A549 (cell line): Measurements from ENCODE around the gene LIN7A. TPM values are rescaled to one million over a fixed set of nuclear protein-coding genes. Genes with fewer than 3 reads are reported as not detected.
A peak's percentile ranks its signal among the peaks of the same experiment; 100 is the strongest.
"Not testable (repeated sequence)": the region's sequence is repeated elsewhere in the genome, so short reads cannot be mapped to it uniquely, and the experiment has no call there.

Experiments
- ATAC-seq, 2 experiments: fragments of 200-7000 bp in 1 of 2; fragments of >200 bp in 1 of 2; cut with Nextera tagmentation in 1 of 2; cut with Tn5 transposase in 1 of 2; 3 replicates each; pipeline versions ENCODE4 v1.8.0 to v1.9.1; 2018 to 2020; ENCODE audit warnings: mild to moderate bottlenecking in 1 of 2, moderate library complexity in 1 of 2
- CTCF ChIA-PET: fragments of 300-600 bp; sonication (Branson Sonifier 250); formaldehyde crosslinking; extraction: SDS; loops from one replicate; lab custom pipeline; 2021; ENCODE audit warnings: antibody characterized with exemption, inconsistent platforms; lab: Yijun Ruan, JAX
- POLR2A ChIA-PET: fragments of 350-600 bp; formaldehyde crosslinking; extraction: SDS; loops from one replicate; lab custom pipeline; 2021; ENCODE audit warnings: antibody characterized with exemption, inconsistent platforms; lab: Yijun Ruan, JAX
- DNase-seq, 2 experiments: peaks; one replicate each; pipeline versions ENCODE4 v3.0.0 to v3.0.0-alpha.2; 2011 to 2016; ENCODE audit warnings: low read depth in 1 of 2, low spot score in 1 of 2
- FAIRE-seq: peaks from 2 replicates; lab custom pipeline; 2011; peaks lifted over from hg19 to GRCh38; lab: Jason Lieb, UNC
- H3K27ac ChIP-seq, 2 experiments: fragments of >200 bp; sonication (Bioruptor Twin); formaldehyde crosslinking; 3 replicates each; pipeline ENCODE4 v1.5.1; 2016 to 2017
- H3K4me1 ChIP-seq: fragments of >200 bp; sonication (Bioruptor Twin); formaldehyde crosslinking; 3 replicates; pipeline ENCODE4 v1.6.1; 2016
- H3K4me2 ChIP-seq: fragments of >200 bp; sonication (Bioruptor Twin); formaldehyde crosslinking; 3 replicates; pipeline ENCODE4 v1.6.1; 2016
- H3K4me3 ChIP-seq: fragments of >200 bp; sonication (Bioruptor Twin); formaldehyde crosslinking; 3 replicates; pipeline ENCODE4 v1.5.1; 2016
- H3K9me3 ChIP-seq: fragments of >200 bp; sonication (Bioruptor Twin); formaldehyde crosslinking; 3 replicates; pipeline ENCODE4 v1.6.1; 2016
- BCL3 ChIP-seq: fragments of >200 bp; sonication (Bioruptor Twin); formaldehyde crosslinking; IDR thresholded peaks from 3 replicates; pipeline ENCODE4 v1.6.1; 2016
- CBX8 ChIP-seq: fragments of 200-600 bp; sonication (generic); IDR thresholded peaks from 2 replicates; pipeline ENCODE4 v1.6.1; 2016
- E2F6 ChIP-seq: IDR thresholded peaks from 2 replicates; pipeline ENCODE4 v1.6.1; 2012; ENCODE audit warnings: low read depth, borderline replicate concordance
- EHF ChIP-seq: fragments of 250-450 bp; sonication (Bioruptor Pico); IDR thresholded peaks from 2 replicates; pipeline ENCODE4 v1.5.0; 2020; ENCODE audit warnings: mild to moderate bottlenecking
- FOSL2 ChIP-seq, 2 experiments: fragments of 450-650 bp in 1 of 2; fragments of >200 bp in 1 of 2; sonication (Bioruptor Twin) in 1 of 2; formaldehyde crosslinking; IDR thresholded peaks; 2 replicates each; pipeline versions ENCODE4 v1.5.0 to v1.6.1; 2016 to 2020; ENCODE audit warnings: mild to moderate bottlenecking in 1 of 2, moderate library complexity in 1 of 2
- FOXS1 ChIP-seq: fragments of 250-450 bp; sonication (Bioruptor Pico); IDR thresholded peaks from 2 replicates; pipeline ENCODE4 v1.5.0; 2020; ENCODE audit warnings: mild to moderate bottlenecking, moderate library complexity
- HMGXB4 ChIP-seq: fragments of 250-450 bp; sonication (Bioruptor Pico); IDR thresholded peaks from 2 replicates; pipeline ENCODE4 v1.5.0; 2021; ENCODE audit warnings: mild to moderate bottlenecking, moderate library complexity, borderline replicate concordance
- HOXB5 ChIP-seq: fragments of 250-450 bp; sonication (Bioruptor Pico); IDR thresholded peaks from 2 replicates; pipeline ENCODE4 v1.5.0; 2020; ENCODE audit warnings: mild to moderate bottlenecking, moderate library complexity
- KDM1A ChIP-seq: fragments of 200-600 bp; sonication (generic); IDR thresholded peaks from 2 replicates; pipeline ENCODE4 v1.6.1; 2016; ENCODE audit warnings: low read depth, mild to moderate bottlenecking
- MAFK ChIP-seq: fragments of 450-650 bp; IDR thresholded peaks from 2 replicates; pipeline ENCODE4 v1.6.1; 2014; ENCODE audit not compliant: partially characterized antibody
- NFE2L2 ChIP-seq: fragments of 150-350 bp; conservative IDR thresholded peaks from 2 replicates; pipeline ENCODE4 v1.6.1; 2014; ENCODE audit warnings: low read length
- NR3C1 ChIP-seq: fragments of >200 bp; sonication (Bioruptor Twin); formaldehyde crosslinking; IDR thresholded peaks from 3 replicates; pipeline ENCODE4 v1.6.1; 2017
- PHF8 ChIP-seq: fragments of 200-600 bp; sonication (generic); IDR thresholded peaks from 2 replicates; pipeline ENCODE4 v1.6.1; 2016; ENCODE audit warnings: low read depth, mild to moderate bottlenecking, antibody characterized with exemption, moderate library complexity, borderline replicate concordance
- RAD21 ChIP-seq, 2 experiments: fragments of >200 bp in 1 of 2; sonication (Bioruptor Twin) in 1 of 2; formaldehyde crosslinking in 1 of 2; IDR thresholded peaks in 1 of 2; conservative IDR thresholded peaks in 1 of 2; 2 replicates in 1 of 2; 3 replicates in 1 of 2; pipeline ENCODE4 v1.6.1; 2012 to 2018; ENCODE audit warnings: inconsistent platforms in 1 of 2
- RCOR1 ChIP-seq: fragments of 150-350 bp; IDR thresholded peaks from 2 replicates; pipeline ENCODE4 v1.6.1; 2014; ENCODE audit warnings: antibody characterized with exemption, low read length, low read depth
- TFCP2L1 ChIP-seq: fragments of 250-450 bp; sonication (Bioruptor Pico); IDR thresholded peaks from 2 replicates; pipeline ENCODE4 v1.5.0; 2021; ENCODE audit warnings: mild to moderate bottlenecking
- ZC3H11A ChIP-seq: fragments of 450-650 bp; IDR thresholded peaks from 2 replicates; pipeline ENCODE4 v1.6.1; 2014; ENCODE audit warnings: antibody characterized with exemption, mild to moderate bottlenecking
- WGBS: methylation state at CpG from one replicate; pipeline ENCODE4 v1.1.6; 2017; ENCODE audit errors: missing lambda C conversion rate; 5-methylcytosine and 5-hydroxymethylcytosine counted together
- polyA plus RNA-seq, 4 experiments: library from polyadenylated mRNA; depleted of rRNA in 3 of 4; stranded (reverse); fragments of >200 nt; fragmentation: RNase III in 1 of 4; extraction: RNeasy Plus Mini Kit Qiagen cat#74134 plus additional on column Dnase treatment in 1 of 4; gene quantifications; 2 replicates in 3 of 4; 3 replicates in 1 of 4; pipeline ENCODE4 v1.2.3, GENCODE V29; 2011 to 2017
- TF ChIP-seq, protein P1 (sequence below): fragments of 450-650 bp; IDR thresholded peaks from 2 replicates; pipeline ENCODE4 v1.6.1; 2014; ENCODE audit warnings: antibody characterized with exemption

The LIN7A gene
- polyA plus RNA-seq, 2 of the 4 experiments (the other 2 are of a cell fraction): 0.23 to 2.6 TPM

DNA sequence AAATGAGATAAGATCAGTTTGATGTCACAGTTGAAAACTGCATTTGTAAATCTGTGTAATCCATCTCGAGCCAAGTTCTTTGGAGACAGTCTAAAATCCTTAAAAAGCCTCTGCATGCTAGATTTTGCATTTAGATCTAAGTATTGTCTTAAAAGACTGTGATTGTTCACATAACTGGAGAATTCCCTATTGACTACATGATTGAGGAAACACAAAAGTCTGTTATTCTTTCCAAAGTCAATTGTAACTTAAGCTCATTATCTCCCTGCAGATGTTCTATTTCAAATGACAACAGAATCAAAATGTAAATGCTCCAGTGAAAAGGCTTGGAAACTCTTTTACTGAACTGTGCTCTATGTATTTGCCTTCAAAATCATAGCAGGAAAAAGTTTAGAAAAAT is 143.2 kb downstream of the LIN7A start (continued):
- TF ChIP-seq BCL3 (no peak), MAFK (no peak), HOXB5 (CRISPR knock-in tag) (no peak)

DNA sequence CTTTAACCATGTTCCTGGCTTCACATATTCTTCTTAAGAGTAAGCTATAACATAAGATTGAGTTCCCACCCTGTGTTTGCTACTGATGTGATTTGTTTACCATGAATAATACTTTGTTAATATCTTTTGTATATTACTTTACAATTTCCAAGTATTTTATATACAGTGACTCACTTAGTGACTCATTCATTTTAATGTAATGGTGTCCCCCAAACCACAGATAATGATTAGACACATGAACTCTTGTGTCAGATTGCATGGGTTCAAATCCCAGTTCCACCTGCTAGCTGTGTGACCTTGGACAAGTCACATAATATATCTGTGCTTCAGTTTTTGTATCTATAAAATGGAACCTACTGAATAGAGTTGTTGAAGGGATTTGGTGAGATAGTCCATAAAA is 144.9 kb downstream of the LIN7A start:
- no peaks in the 10 kb centered on the region for H3K4me1 ChIP-seq
- TF ChIP-seq FOSL2 (IDR thresholded peaks at IDR 0.05): no peak
- TF ChIP-seq FOSL2 (CRISPR knock-in tag; IDR thresholded peaks at IDR 0.05): peak; percentile 41; the same call in 1 of the 2 replicates
- no peak for TF ChIP-seq E2F6
- ChIA-PET POLR2A (no interaction called here), CTCF (interaction anchor here (1.2 kb wide), 1 partner anchor 45 kb away, joined by 3 read pairs; no protein-coding TSS in a partner anchor)
- H3K27ac ChIP-seq: no peak overlapping the region
- no peak overlapping the region for H3K4me3 ChIP-seq
- ATAC-seq (no peak), DNase-seq (no peak), FAIRE-seq (no peak)
- no peak overlapping the region for H3K4me2 ChIP-seq
- no peaks in the 10 kb centered on the region for H3K9me3 ChIP-seq

- H3K4me2 ChIP-seq: no peak overlapping the region
- no peak for FAIRE-seq
- no peak overlapping the region for H3K27ac ChIP-seq
- no peak for DNase-seq
- ChIA-PET POLR2A (no interaction called here), CTCF (no interaction called here)
- H3K4me1 ChIP-seq: no peaks in the 10 kb centered on the region
- no peak for TF ChIP-seq ZC3H11A
- TF ChIP-seq CBX8: no peak
- TF ChIP-seq RAD21 (conservative IDR thresholded peaks at IDR 0.05 in 1 of 2, IDR thresholded peaks at IDR 0.05 in 1 of 2): no peak
- TF ChIP-seq TFCP2L1 (CRISPR knock-in tag): no peak
- no peak for TF ChIP-seq RCOR1
- no peak for TF ChIP-seq EHF (CRISPR knock-in tag)
- no peak for TF ChIP-seq PHF8
- no peak for TF ChIP-seq NFE2L2
- TF ChIP-seq HMGXB4 (CRISPR knock-in tag): no peak
- no peak for TF ChIP-seq NR3C1
- TF ChIP-seq, protein P1, sequence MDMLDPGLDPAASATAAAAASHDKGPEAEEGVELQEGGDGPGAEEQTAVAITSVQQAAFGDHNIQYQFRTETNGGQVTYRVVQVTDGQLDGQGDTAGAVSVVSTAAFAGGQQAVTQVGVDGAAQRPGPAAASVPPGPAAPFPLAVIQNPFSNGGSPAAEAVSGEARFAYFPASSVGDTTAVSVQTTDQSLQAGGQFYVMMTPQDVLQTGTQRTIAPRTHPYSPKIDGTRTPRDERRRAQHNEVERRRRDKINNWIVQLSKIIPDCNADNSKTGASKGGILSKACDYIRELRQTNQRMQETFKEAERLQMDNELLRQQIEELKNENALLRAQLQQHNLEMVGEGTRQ: no peak
- TF ChIP-seq KDM1A: no peak
- no peak for TF ChIP-seq FOXS1 (CRISPR knock-in tag)
- H3K4me3 ChIP-seq: no peak overlapping the region
- no peak for ATAC-seq
- H3K9me3 ChIP-seq: no peaks in the 10 kb centered on the region
Measured at GRCh38 chr12:80791863-80792262, 145.9 kb downstream of the LIN7A start.

DNA sequence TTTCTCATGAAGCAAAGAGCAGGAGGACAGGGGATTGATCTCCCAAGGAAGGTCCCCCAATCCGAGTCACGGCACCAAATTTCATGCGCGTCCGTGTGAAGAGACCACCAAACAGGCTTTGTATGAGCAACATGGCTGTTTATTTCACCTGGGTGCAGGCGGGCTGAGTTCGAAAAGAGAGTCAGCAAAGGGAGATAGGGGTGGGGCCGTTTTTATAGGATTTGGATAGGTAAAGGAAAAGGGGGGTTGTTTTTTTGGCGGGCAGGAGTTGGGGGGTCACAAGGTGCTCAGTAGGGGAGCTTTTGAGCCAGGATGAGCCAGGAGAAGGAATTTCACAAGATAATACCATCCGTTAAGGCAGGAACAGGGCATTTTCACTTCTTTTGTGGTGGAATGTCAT is 149.3 kb downstream of the LIN7A start:
- H3K4me1 ChIP-seq, H3K4me3 ChIP-seq, H3K27ac ChIP-seq, ATAC-seq, H3K9me3 ChIP-seq, FAIRE-seq, CTCF ChIA-PET, DNase-seq, H3K4me2 ChIP-seq, POLR2A ChIA-PET: not testable (repeated sequence)
- WGBS: 72% methylated on average over 10 of the region's 10 CpGs

DNA sequence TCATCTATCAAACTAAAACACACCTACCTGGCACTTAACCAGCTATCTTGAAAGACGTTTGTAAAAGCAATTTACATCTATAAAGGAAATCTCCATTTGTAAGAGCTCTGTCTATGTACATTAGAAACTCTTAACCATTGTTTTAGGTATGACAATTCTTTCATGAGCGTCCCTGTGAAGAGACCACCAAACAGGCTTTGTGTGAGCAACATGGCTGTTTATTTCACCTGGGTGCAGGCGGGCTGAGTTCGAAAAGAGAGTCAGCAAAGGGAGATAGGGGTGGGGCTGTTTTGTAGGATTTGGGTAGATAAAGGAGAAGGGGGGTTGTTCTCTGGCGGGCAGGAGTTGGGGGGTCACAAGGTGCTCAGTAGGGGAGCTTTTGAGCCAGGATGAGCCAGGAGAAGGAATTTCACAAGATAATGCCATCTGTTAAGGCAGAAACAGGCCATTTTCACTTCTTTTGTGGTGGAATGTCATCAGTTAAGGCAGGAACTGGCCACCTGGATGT is 154.7 kb downstream of the LIN7A start:
- FAIRE-seq, H3K4me1 ChIP-seq, H3K27ac ChIP-seq, ATAC-seq, H3K4me2 ChIP-seq, DNase-seq, POLR2A ChIA-PET, H3K9me3 ChIP-seq, CTCF ChIA-PET, H3K4me3 ChIP-seq: not testable (repeated sequence)
- 57% methylated on average over 5 of the region's 5 CpGs for WGBS
